Measurements from ENCODE around the gene NARF.
"Not testable (repeated sequence)": the region's sequence is repeated elsewhere in the genome, so short reads cannot be mapped to it uniquely, and the experiment has no call there.

The NARF gene

GRCh38 chr17:82444284-82444893 is 14.2 kb upstream of the NARF start:
- no peak for DNase-seq (ENCODE audit: low read depth, low spot score)
- no peak overlapping the region for H3K4me3 ChIP-seq (ENCODE audit: low read length)

GRCh38 chr17:82444941-82445521 is 13.5 kb upstream of the NARF start:
- H3K4me3 ChIP-seq (ENCODE audit: low read length), result no peak overlapping the region
- DNase-seq (ENCODE audit: low read depth, low spot score), result no peak

GRCh38 chr17:82445542-82445941 is 13.0 kb upstream of the NARF start:
- DNase-seq (ENCODE audit: low read depth, low spot score), result no peak
- no peak overlapping the region for H3K4me3 ChIP-seq (ENCODE audit: low read length)

- no peak for DNase-seq (ENCODE audit: low read depth, low spot score)
- H3K4me3 ChIP-seq (ENCODE audit: low read length), result no peak overlapping the region
Measured at GRCh38 chr17:82446124-82446523, 12.4 kb upstream of the NARF start.

- no peak overlapping the region for H3K4me3 ChIP-seq (ENCODE audit: low read length)
- DNase-seq (ENCODE audit: low read depth, low spot score), result no peak
Measured at GRCh38 chr17:82446649-82447048, 11.9 kb upstream of the NARF start.

- no peak overlapping the region for H3K4me3 ChIP-seq (ENCODE audit: low read length)
- no peak for DNase-seq (ENCODE audit: low read depth, low spot score)
Measured at GRCh38 chr17:82447876-82448275, 10.7 kb upstream of the NARF start.

GRCh38 chr17:82449131-82449882 is 9.2 kb upstream of the NARF start:
- DNase-seq (ENCODE audit: low read depth, low spot score), result peak; percentile 79
- H3K4me3 ChIP-seq (ENCODE audit: low read length), result peak overlapping the region; percentile 94

- peak overlapping the region; percentile 94 for H3K4me3 ChIP-seq (ENCODE audit: low read length)
- DNase-seq (ENCODE audit: low read depth, low spot score), result no peak
Measured at GRCh38 chr17:82449883-82450356, 8.6 kb upstream of the NARF start.

GRCh38 chr17:82450357-82451106 is 8.0 kb upstream of the NARF start, which contains the start of gene CYBC1:
Gene CYBC1, minus strand, starts transcription at chr17:82450752. Its CDS starts 1,498 bp downstream, at chr17:82449254.
- DNase-seq (ENCODE audit: low read depth, low spot score), result peak; percentile 92
- peak within 1 kb of the TSS; percentile 94 for H3K4me3 ChIP-seq (ENCODE audit: low read length)

- no peak for DNase-seq (ENCODE audit: low read depth, low spot score)
- no peak overlapping the region for H3K4me3 ChIP-seq (ENCODE audit: low read length)
Measured at GRCh38 chr17:82452162-82452561, 6.4 kb upstream of the NARF start.

GRCh38 chr17:82453151-82453550 is 5.4 kb upstream of the NARF start:
- H3K4me3 ChIP-seq (ENCODE audit: low read length); DNase-seq (ENCODE audit: low read depth, low spot score): not testable (repeated sequence)

GRCh38 chr17:82453706-82454105 is 4.8 kb upstream of the NARF start:
- not testable (repeated sequence) for H3K4me3 ChIP-seq (ENCODE audit: low read length)

GRCh38 chr17:82457073-82457928 is 1.2 kb upstream of the NARF start:
- DNase-seq (ENCODE audit: low read depth, low spot score), result no peak
- H3K4me3 ChIP-seq (ENCODE audit: low read length), result peak overlapping the region; percentile 87

More at GRCh38 chr17:82453706-82454105, 4.8 kb upstream of the NARF start:
- DNase-seq (ENCODE audit: low read depth, low spot score), result not testable (repeated sequence)

- H3K4me3 ChIP-seq (ENCODE audit: low read length), result peak overlapping the region; percentile 87
- DNase-seq (ENCODE audit: low read depth, low spot score), result no peak
Measured at GRCh38 chr17:82457929-82458178, 687 bp upstream of the NARF start.

- DNase-seq (ENCODE audit: low read depth, low spot score), result no peak
- peak overlapping the region; percentile 87 for H3K4me3 ChIP-seq (ENCODE audit: low read length)
Measured at GRCh38 chr17:82458885-82459424, 414 bp downstream of the NARF start.

- H3K4me3 ChIP-seq (ENCODE audit: low read length); DNase-seq (ENCODE audit: low read depth, low spot score): not testable (repeated sequence)
Measured at GRCh38 chr17:82459936-82460335, 1.4 kb downstream of the NARF start.

GRCh38 chr17:82461827-82462524 is 3.4 kb downstream of the NARF start:
- no peak for DNase-seq (ENCODE audit: low read depth, low spot score)
- no peak overlapping the region for H3K4me3 ChIP-seq (ENCODE audit: low read length)

GRCh38 chr17:82463391-82463790 is 4.8 kb downstream of the NARF start:
- H3K4me3 ChIP-seq (ENCODE audit: low read length), result no peak overlapping the region
- no peak for DNase-seq (ENCODE audit: low read depth, low spot score)
